NB4 (cell line): ENCODE data around the gene LAMA5.

Source experiments
- CTCF ChIP-seq: IDR thresholded peaks from one replicate; pipeline ENCODE4 v1.5.1; 2012; ENCODE audit warnings: low read depth, low read length
- POLR2A ChIP-seq: IDR thresholded peaks from 2 replicates; pipeline ENCODE4 v1.6.1; 2011; ENCODE audit warnings: mild to moderate bottlenecking; ENCODE audit not compliant: insufficient read length; ENCODE audit errors: extremely low read depth

DNA sequence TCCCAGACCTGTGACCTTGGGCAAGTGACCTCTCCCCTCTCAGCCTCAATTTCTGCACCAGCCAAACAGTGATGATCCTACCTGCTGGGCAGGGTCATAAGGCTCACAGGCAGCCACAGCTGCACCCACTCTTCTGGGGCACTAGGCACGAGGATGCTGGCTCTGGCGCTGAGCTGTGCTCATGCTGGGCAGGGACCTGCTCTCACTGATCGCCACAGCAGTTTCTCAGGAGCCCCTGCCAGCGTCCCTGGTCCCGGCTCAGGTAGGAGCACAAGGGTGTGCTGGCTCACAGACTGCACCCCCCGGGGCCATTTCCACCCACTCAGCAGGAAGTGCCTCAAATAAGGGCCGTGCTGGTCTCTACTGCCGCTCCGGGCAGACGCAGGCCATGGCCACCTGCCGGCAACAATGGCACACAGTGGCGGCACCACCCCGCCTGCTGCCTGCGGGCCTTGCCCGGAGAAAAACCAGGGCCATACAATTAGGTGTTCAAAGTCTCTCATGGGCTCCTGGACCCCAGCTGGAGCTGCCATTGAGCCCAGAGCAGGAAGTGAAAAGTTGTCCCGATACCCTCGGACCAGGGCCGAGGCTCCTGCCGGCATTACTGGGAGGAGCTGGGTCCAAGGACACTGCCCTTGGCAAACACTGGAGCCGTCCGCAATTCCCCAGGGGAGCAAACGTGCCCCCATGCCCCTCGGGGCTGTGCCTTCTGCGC, 44.5 kb upstream of the LAMA5 start:
- TF ChIP-seq CTCF, result no peak
- no peak for TF ChIP-seq POLR2A
